Measurements from ENCODE around the gene METTL4.

DNA sequence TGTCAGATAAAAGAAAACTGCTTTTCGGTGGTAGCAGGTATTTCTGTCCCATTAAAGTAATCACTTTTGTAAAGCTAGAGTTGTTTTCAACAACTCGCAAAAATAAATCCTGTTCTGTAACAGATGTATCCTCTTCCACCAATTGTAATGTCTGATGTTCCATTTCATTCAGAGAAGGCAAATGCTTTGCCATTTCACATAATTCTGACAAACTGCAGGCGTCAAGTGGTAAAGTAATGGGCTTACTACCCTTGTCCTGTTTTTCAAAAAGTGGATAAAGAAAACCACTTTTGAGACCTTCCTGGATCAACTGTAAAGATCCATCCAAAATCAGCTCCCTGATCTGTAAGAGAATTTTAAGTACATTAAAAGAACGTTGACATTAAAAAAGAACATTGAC, 16.6 kb downstream of the METTL4 start:
- no peak for TF ChIP-seq ARNT (IDR thresholded peaks at IDR 0.05)
- TF ChIP-seq, protein P1, sequence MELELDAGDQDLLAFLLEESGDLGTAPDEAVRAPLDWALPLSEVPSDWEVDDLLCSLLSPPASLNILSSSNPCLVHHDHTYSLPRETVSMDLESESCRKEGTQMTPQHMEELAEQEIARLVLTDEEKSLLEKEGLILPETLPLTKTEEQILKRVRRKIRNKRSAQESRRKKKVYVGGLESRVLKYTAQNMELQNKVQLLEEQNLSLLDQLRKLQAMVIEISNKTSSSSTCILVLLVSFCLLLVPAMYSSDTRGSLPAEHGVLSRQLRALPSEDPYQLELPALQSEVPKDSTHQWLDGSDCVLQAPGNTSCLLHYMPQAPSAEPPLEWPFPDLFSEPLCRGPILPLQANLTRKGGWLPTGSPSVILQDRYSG (tag; conservative IDR thresholded peaks at IDR 0.05; ENCODE audit: low read depth): no peak
- no peak for TF ChIP-seq PHF8 (IDR thresholded peaks at IDR 0.05; ENCODE audit: borderline replicate concordance, low read length)
- TF ChIP-seq, protein P2, sequence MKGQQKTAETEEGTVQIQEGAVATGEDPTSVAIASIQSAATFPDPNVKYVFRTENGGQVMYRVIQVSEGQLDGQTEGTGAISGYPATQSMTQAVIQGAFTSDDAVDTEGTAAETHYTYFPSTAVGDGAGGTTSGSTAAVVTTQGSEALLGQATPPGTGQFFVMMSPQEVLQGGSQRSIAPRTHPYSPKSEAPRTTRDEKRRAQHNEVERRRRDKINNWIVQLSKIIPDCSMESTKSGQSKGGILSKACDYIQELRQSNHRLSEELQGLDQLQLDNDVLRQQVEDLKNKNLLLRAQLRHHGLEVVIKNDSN (CRISPR knock-in tag; IDR thresholded peaks at IDR 0.05): no peak
- TF ChIP-seq MNT (conservative IDR thresholded peaks at IDR 0.05): no peak
- no peak for TF ChIP-seq ZBTB26 (CRISPR knock-in tag; IDR thresholded peaks at IDR 0.05)
- no peak for TF ChIP-seq ZNF232 (CRISPR knock-in tag; IDR thresholded peaks at IDR 0.05)
- TF ChIP-seq USF2 (CRISPR knock-in tag; IDR thresholded peaks at IDR 0.05): no peak
- TF ChIP-seq POLR2AphosphoS5 (IDR thresholded peaks at IDR 0.05; ENCODE audit: control insufficient read depth, insufficient read depth, low read depth, low read length): no peak
- no peak for TF ChIP-seq TCF7 (IDR thresholded peaks at IDR 0.05; ENCODE audit: borderline replicate concordance)
- TF ChIP-seq, protein P3, sequence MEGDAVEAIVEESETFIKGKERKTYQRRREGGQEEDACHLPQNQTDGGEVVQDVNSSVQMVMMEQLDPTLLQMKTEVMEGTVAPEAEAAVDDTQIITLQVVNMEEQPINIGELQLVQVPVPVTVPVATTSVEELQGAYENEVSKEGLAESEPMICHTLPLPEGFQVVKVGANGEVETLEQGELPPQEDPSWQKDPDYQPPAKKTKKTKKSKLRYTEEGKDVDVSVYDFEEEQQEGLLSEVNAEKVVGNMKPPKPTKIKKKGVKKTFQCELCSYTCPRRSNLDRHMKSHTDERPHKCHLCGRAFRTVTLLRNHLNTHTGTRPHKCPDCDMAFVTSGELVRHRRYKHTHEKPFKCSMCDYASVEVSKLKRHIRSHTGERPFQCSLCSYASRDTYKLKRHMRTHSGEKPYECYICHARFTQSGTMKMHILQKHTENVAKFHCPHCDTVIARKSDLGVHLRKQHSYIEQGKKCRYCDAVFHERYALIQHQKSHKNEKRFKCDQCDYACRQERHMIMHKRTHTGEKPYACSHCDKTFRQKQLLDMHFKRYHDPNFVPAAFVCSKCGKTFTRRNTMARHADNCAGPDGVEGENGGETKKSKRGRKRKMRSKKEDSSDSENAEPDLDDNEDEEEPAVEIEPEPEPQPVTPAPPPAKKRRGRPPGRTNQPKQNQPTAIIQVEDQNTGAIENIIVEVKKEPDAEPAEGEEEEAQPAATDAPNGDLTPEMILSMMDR (IDR thresholded peaks at IDR 0.05 in 2 of 3, conservative IDR thresholded peaks at IDR 0.05 in 1 of 3; ENCODE audit: insufficient read depth in 2 of 3, low read depth in 1 of 3, low read length in 3 of 3): no peak

Data from K562 (cell line).